Gastrocnemius medialis (tissue), 4 donors: ENCODE measurements around the gene RAD51B. TPM values are rescaled to one million over a fixed set of nuclear protein-coding genes. Genes with fewer than 3 reads are reported as not detected.

Source experiments
- ATAC-seq, 2 donors: fragments of 150-250 bp; one replicate each; pipeline ENCODE4 v1.9.1; 2016
- DNase-seq, 2 donors: peaks; one replicate each; pipeline ENCODE4 v3.0.0-alpha.2; 2019
- H3K27ac ChIP-seq, 4 donors: fragments of 200-600 bp; sonication (generic); 1 replicate in 1 of 4; 2 replicates in 3 of 4; pipeline ENCODE4 v1.5.1; 2016 to 2018; ENCODE audit warnings: mild to moderate bottlenecking in 2 of 4, moderate library complexity in 1 of 4
- H3K27me3 ChIP-seq, 3 donors: fragments of 200-600 bp; sonication (generic) in 2 of 3; 1 replicate in 1 of 3; 2 replicates in 2 of 3; pipeline versions ENCODE4 v1.5.1 to v1.6.0; 2016 to 2019; ENCODE audit warnings: mild to moderate bottlenecking in 1 of 3, moderate library complexity in 1 of 3
- H3K36me3 ChIP-seq, 2 donors: fragments of 200-600 bp; sonication (generic) in 1 of 2; one replicate each; pipeline ENCODE4 v1.5.1; 2017 to 2018
- H3K4me1 ChIP-seq, 2 donors: fragments of 200-600 bp; sonication (generic) in 1 of 2; one replicate each; pipeline ENCODE4 v1.5.1; 2016 to 2017; ENCODE audit warnings: mild to moderate bottlenecking in 2 of 2
- H3K4me3 ChIP-seq, 4 donors: fragments of 200-600 bp; sonication (generic) in 3 of 4; 1 replicate in 1 of 4; 2 replicates in 3 of 4; pipeline ENCODE4 v1.5.1; 2016 to 2019; ENCODE audit warnings: mild to moderate bottlenecking in 2 of 4
- H3K9me3 ChIP-seq, 3 donors: fragments of 200-600 bp; sonication (generic) in 2 of 3; 1 replicate in 1 of 3; 2 replicates in 2 of 3; pipeline ENCODE4 v1.5.1; 2016 to 2019
- POLR2A ChIP-seq, 2 donors: fragments of 450-650 bp; IDR thresholded peaks; one replicate each; pipeline ENCODE4 v1.6.1; 2017; ENCODE audit warnings: antibody characterized with exemption in 2 of 2, mild to moderate bottlenecking in 2 of 2, moderate library complexity in 2 of 2
- in situ Hi-C, 4 donors: fragments of 200-750 bp; cut with MboI; loops; one replicate each; pipeline versions ENCODE4 v1.15.0 to v1.8.0; 2017; ENCODE audit warnings: low sequenced_read_pairs in 4 of 4
- intact Hi-C: fragments of 100-400 bp; cut with DNase I; formaldehyde crosslinking; loops from one replicate; pipeline ENCODE4 v1.15.1; 2023; ENCODE audit warnings: low total_unique reads
- total RNA-seq, 4 donors: library from RNA; depleted of rRNA; stranded (reverse); fragments of >200 nt; gene quantifications; one replicate each; pipeline versions ENCODE4 v1.1.0 to v1.2.3, GENCODE V29; 2016
- TF ChIP-seq, protein P1 (sequence below), 5 experiments: fragments of 450-650 bp in 3 of 5; fragments of 200-600 bp in 2 of 5; sonication (generic) in 2 of 5; IDR thresholded peaks in 4 of 5; conservative IDR thresholded peaks in 1 of 5; 1 replicate in 4 of 5; 2 replicates in 1 of 5; pipeline ENCODE4 v1.5.1; 2016 to 2019; ENCODE audit warnings: antibody characterized with exemption in 5 of 5, mild to moderate bottlenecking in 3 of 5, moderate library complexity in 3 of 5

RAD51B gene
- total RNA-seq, 4 donors from 2014 or later, result 1.6 to 3.3 (median 2.4) TPM

DNA sequence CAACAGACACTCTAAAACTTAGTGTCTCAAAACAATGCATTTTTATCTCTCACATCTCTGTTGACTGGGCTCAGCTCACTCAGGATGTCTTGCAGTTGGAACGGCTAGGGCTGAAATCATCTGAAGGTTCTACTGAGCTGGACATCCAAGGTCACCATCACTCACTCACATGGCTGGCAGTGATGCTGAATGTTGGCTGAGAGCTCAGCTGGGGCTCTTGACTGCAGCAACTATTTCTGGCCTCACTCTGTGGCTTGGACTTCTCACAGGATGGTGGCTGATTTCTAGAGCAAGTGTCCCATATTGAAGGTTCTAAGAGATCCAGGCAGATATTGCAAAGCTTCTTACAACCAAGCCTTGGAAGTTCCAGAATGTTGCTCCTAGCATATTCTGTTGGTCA lies 806.8 kb downstream of the RAD51B start:
- Histone ChIP-seq H3K9me3 (no peaks in the 10 kb centered on the region), H3K4me3 (no peak overlapping the region), H3K4me1 (peaks cover 8 to 21% of the 10 kb centered on the region in 2 donors), H3K27me3 (no peaks in the 10 kb centered on the region), H3K27ac (peak overlapping the region; percentile 39 to 69 (median 66)), H3K36me3 (no peaks in the 10 kb centered on the region)
- peak; percentile 78 to 88 for ATAC-seq
- TF ChIP-seq, protein P1, sequence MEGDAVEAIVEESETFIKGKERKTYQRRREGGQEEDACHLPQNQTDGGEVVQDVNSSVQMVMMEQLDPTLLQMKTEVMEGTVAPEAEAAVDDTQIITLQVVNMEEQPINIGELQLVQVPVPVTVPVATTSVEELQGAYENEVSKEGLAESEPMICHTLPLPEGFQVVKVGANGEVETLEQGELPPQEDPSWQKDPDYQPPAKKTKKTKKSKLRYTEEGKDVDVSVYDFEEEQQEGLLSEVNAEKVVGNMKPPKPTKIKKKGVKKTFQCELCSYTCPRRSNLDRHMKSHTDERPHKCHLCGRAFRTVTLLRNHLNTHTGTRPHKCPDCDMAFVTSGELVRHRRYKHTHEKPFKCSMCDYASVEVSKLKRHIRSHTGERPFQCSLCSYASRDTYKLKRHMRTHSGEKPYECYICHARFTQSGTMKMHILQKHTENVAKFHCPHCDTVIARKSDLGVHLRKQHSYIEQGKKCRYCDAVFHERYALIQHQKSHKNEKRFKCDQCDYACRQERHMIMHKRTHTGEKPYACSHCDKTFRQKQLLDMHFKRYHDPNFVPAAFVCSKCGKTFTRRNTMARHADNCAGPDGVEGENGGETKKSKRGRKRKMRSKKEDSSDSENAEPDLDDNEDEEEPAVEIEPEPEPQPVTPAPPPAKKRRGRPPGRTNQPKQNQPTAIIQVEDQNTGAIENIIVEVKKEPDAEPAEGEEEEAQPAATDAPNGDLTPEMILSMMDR (IDR thresholded peaks at IDR 0.05 in 4 of 5, conservative IDR thresholded peaks at IDR 0.05 in 1 of 5), result no peak
- TF ChIP-seq POLR2A (IDR thresholded peaks at IDR 0.05), result no peak
- intact Hi-C loops, result loop anchor here (10.0 kb wide), 1 partner anchor 152 kb away; no protein-coding TSS in a partner anchor
- peak; percentile 53 to 77 for DNase-seq
- in situ Hi-C loops, result no loop called here

DNA sequence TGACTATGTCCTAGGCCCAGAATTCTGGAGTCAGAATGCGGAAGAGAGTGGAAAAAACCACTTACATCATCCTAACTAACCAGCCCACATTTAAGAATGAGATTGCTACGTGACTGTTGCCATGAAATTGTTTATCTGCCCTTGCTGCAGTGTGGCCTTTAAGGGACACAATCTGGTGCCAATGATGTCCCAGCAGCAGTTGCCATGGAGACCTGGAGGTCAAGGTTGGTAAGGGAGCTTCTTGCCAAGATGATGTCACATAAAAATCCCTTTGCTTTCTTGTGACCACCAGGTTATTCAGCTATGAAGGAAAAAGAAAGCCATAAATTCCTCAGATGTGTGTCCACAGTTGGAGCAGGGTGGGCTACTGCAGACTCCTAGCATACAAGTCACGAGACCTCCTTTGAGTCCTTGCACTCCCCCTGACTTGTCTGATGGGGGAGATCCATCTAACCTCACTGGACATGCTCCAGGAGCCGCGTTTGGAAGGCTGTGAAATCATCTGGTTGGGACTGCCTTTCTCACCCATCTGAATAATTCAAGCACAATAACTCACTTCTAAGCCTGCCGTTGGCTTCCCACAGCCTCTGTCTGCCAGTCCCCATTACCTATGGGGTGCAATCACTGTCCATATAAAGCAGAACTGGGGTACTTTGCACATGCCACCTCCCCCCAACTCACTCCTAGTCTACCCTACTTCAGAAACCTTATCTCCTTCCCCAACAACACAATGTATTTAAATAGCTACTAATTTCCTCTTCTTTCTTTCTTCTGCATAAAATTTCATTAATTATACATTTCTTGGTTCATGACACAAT lies 807.7 kb downstream of the RAD51B start:
- intact Hi-C loops, result loop anchor here (10.0 kb wide), 1 partner anchor 152 kb away; no protein-coding TSS in a partner anchor
- in situ Hi-C loops, result no loop called here
- Histone ChIP-seq H3K27me3 (no peaks in the 10 kb centered on the region), H3K9me3 (no peaks in the 10 kb centered on the region), H3K4me1 (peaks cover 0 to 20% of the 10 kb centered on the region in 2 donors), H3K27ac (peak overlapping the region; percentile 39 to 69 (median 66)), H3K36me3 (no peaks in the 10 kb centered on the region), H3K4me3 (no peak overlapping the region)
- ATAC-seq (peak in 1 of 2 donors; percentile 14), DNase-seq (no peak)
- TF ChIP-seq POLR2A (IDR thresholded peaks at IDR 0.05), result no peak
- TF ChIP-seq, protein P1 (IDR thresholded peaks at IDR 0.05 in 4 of 5, conservative IDR thresholded peaks at IDR 0.05 in 1 of 5), result no peak

DNA sequence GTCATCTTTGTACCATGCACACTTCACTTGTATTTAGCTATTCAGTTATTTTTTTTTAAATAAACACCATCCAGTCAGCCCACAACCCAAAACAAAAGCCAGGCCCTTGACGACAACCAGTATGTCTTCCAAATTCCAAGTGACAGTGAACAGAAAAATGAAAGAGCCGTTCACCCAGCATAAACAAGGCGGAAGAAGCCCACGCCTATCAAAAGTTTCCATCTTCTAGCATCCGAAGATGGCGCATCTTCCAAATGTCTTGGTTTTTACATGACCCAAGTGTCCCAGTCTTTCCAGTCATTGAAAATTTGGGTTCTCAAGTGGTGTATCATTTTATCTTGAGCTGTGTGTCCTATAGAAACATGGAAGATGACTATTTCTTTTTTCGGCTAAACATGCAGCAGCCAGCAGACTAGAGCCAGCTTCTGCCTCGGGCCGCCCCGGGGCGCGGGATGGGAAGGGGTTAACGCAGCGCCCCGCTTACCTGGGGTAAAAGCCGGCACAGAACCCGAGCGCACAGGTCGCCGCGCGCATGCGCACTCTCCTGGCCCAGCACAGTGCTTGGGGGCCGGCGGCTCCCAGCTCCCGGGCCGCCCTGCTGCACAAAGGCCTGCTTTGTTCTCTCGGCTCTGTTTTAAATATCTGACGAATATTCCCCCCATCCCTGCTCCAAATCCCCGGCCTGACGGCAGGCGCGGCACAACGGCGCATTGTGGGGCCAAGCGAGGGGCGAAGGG lies 808.5 kb downstream of the RAD51B start:
- ATAC-seq (no peak), DNase-seq (no peak)
- Histone ChIP-seq H3K4me1 (peaks cover under 1 to 20% of the 10 kb centered on the region in 2 donors), H3K4me3 (no peak overlapping the region), H3K9me3 (no peaks in the 10 kb centered on the region), H3K27me3 (no peaks in the 10 kb centered on the region), H3K27ac (no peak overlapping the region), H3K36me3 (no peaks in the 10 kb centered on the region)
- in situ Hi-C loops, result no loop called here
- TF ChIP-seq POLR2A (IDR thresholded peaks at IDR 0.05), result no peak
- TF ChIP-seq, protein P1 (IDR thresholded peaks at IDR 0.05 in 4 of 5, conservative IDR thresholded peaks at IDR 0.05 in 1 of 5), result no peak
- intact Hi-C loops, result loop anchor here (10.0 kb wide), 1 partner anchor 153 kb away; no protein-coding TSS in a partner anchor

DNA sequence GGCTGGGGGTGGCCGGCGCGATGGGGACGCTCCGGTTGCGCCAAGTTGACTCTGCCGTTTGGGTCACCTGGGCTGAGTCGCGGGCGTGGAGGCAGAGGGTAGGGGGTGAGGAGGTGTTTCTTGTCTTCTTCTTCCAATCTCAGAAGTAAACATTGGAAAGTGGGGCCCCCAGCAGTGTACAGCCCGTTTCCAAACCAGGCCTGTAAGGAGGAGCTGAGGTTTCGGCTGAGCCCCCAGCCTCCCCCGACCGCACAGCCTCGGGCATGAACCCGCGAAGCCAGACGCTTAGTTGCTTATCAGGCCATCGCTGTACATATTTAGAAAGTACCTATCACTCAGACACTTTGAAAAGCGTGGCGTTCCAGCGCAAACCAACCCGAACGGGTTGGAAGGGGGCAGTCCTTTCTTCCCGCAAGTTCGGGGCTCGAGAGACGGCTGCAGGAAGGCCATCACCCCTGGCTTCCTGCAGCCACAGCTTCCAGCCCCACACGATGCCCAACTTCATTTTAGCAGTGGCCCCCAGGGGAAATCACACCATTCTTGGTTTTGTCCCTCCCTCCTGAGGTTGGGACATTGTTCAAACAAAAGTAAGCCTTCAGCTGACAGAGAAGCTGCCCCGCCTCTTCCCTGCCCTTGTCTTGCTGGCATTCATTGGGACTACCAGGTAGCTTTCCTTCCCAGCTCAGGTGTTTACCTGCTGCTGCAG lies 809.2 kb downstream of the RAD51B start:
- H3K9me3 ChIP-seq, result no peaks in the 10 kb centered on the region
- DNase-seq, result no peak
- no peak for TF ChIP-seq POLR2A (IDR thresholded peaks at IDR 0.05)
- TF ChIP-seq, protein P1 (IDR thresholded peaks at IDR 0.05 in 4 of 5, conservative IDR thresholded peaks at IDR 0.05 in 1 of 5), result no peak
- no peaks in the 10 kb centered on the region for H3K36me3 ChIP-seq
- H3K27me3 ChIP-seq, result no peaks in the 10 kb centered on the region
- ATAC-seq, result no peak
- in situ Hi-C loops (no loop called here), intact Hi-C loops (loop anchor here (10.0 kb wide), 1 partner anchor 154 kb away; no protein-coding TSS in a partner anchor)
- no peak overlapping the region for H3K27ac ChIP-seq
- H3K4me1 ChIP-seq, result peaks cover 8 to 27% of the 10 kb centered on the region in 2 donors
- no peak overlapping the region for H3K4me3 ChIP-seq
